ENCODE results near the gene IL1B. TPM values are rescaled to one million over a fixed set of nuclear protein-coding genes. Genes with fewer than 3 reads are reported as not detected.

Gene IL1B
- 0.44 TPM for polyA plus RNA-seq (2012; ENCODE audit: insufficient read length, low read depth)

DNA sequence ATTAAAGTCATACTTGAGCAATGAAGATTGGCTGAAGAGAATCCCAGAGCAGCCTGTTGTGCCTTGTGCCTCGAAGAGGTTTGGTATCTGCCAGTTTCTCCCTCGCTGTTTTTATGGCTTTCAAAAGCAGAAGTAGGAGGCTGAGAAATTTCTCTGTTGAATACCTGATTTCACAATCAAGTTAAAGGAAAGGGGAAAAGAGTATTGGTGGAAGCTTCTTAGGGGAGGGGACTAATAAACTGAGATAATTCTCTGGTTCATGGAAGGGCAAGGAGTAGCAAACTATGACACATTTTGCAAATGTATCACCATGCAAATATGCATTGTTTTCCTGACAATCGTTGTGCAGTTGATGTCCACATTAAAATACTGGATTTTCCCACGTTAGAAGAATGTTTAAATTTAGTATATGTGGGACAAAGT is at the start of gene IL1B:
TSS of gene IL1B (minus strand) at position 85 of the 423 bp plus-strand sequence. CDS start 550 bp downstream, outside the sequence.
- TF ChIP-seq POLR2AphosphoS5 (IDR thresholded peaks at IDR 0.05; ENCODE audit: low read depth, low read length) (no peak), TAF1 (IDR thresholded peaks at IDR 0.05; ENCODE audit: borderline replicate concordance, insufficient read depth, low read length) (no peak), SIN3A (IDR thresholded peaks at IDR 0.05; ENCODE audit: borderline replicate concordance, insufficient read depth, low read length) (no peak), FOXP2 (optimal IDR thresholded peaks at IDR 0.05; ENCODE audit: borderline replicate concordance, extremely low read depth, extremely low read length, insufficient read depth) (no peak)
- TF ChIP-seq, protein P1, sequence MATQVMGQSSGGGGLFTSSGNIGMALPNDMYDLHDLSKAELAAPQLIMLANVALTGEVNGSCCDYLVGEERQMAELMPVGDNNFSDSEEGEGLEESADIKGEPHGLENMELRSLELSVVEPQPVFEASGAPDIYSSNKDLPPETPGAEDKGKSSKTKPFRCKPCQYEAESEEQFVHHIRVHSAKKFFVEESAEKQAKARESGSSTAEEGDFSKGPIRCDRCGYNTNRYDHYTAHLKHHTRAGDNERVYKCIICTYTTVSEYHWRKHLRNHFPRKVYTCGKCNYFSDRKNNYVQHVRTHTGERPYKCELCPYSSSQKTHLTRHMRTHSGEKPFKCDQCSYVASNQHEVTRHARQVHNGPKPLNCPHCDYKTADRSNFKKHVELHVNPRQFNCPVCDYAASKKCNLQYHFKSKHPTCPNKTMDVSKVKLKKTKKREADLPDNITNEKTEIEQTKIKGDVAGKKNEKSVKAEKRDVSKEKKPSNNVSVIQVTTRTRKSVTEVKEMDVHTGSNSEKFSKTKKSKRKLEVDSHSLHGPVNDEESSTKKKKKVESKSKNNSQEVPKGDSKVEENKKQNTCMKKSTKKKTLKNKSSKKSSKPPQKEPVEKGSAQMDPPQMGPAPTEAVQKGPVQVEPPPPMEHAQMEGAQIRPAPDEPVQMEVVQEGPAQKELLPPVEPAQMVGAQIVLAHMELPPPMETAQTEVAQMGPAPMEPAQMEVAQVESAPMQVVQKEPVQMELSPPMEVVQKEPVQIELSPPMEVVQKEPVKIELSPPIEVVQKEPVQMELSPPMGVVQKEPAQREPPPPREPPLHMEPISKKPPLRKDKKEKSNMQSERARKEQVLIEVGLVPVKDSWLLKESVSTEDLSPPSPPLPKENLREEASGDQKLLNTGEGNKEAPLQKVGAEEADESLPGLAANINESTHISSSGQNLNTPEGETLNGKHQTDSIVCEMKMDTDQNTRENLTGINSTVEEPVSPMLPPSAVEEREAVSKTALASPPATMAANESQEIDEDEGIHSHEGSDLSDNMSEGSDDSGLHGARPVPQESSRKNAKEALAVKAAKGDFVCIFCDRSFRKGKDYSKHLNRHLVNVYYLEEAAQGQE (IDR thresholded peaks at IDR 0.05; ENCODE audit: insufficient read depth in 1 of 2, low read depth in 2 of 2, low read length in 2 of 2): no peak

DNA sequence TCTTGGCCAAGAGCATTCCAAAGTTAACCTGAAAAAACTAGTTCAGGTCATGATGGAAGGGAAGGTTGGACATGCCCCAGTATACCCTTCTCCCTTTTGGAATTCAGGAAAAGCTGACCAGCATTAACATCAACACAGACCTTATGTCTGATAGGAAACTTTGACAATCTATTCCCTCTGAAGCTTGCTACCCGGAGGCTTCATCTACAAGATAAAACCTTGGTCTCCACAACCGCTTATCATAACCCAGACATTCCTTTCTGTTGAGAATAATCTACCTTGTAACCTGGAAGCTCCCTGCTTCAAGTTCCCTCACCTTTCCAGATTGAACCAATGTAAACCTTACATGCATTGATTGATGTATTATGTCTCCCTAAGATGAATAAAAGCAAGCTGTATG is 49.7 kb upstream of the IL1B start:
- TF ChIP-seq FOXP2 (optimal IDR thresholded peaks at IDR 0.05; ENCODE audit: borderline replicate concordance, extremely low read depth, extremely low read length, insufficient read depth): no peak

DNA sequence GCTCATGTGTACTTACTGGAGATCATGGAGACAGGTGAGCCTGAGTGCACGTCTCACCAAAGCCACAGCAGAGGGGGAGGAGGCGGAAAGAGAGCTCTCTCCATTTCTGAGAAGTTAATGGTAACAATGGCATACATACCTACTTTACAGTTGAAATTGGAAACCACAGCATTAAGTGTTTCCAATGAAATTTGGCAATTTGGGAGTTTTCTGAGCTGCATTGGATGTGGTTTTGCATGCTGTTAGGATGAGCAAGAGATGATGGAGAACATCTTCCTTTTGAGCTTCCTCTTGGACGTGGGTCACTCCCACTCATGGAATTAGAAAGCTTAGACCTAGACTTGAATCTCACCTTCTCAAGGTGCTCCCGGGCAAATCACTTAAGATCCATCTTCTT is 48.9 kb upstream of the IL1B start:
- TF ChIP-seq POLR2AphosphoS5 (IDR thresholded peaks at IDR 0.05; ENCODE audit: low read depth, low read length) (no peak), SIN3A (IDR thresholded peaks at IDR 0.05; ENCODE audit: borderline replicate concordance, insufficient read depth, low read length) (no peak)
- TF ChIP-seq, protein P1 (IDR thresholded peaks at IDR 0.05; ENCODE audit: insufficient read depth in 1 of 2, low read depth in 2 of 2, low read length in 2 of 2): no peak

DNA sequence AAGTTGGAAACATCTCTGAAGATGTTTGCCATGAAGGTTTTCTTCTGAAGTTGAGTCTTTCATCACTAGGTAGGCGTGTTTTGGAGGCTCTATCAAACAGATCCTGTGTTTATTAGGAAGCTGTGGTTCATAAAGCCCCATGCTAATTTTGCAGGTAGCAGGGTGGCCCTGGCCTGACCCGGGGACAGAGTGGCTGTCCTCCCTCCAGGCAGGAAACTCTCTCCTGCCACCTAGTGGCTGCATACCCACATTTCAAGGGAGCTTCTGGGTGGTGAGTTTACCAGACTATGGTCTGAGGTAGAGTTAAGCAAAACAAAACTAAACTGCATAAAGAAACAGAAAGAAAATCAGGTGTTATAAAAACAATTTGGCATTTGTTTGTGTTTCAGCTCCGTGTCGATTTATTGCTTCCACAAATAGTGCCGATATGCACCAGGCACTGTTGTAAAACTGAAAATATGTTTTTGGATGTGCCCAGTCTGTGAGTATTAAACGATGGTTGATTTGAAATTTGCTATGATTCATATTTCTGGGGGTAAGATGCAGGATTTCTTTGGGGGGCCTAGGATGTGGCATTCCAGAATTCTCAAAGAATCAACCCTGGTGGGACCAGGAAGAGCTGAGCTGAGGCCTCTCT is 48.4 kb upstream of the IL1B start:
- TF ChIP-seq FOXP2 (optimal IDR thresholded peaks at IDR 0.05; ENCODE audit: borderline replicate concordance, extremely low read depth, extremely low read length, insufficient read depth): no peak
- no peak for TF ChIP-seq SIN3A (IDR thresholded peaks at IDR 0.05; ENCODE audit: borderline replicate concordance, insufficient read depth, low read length)
- no peak for TF ChIP-seq TAF1 (IDR thresholded peaks at IDR 0.05; ENCODE audit: borderline replicate concordance, insufficient read depth, low read length)
- TF ChIP-seq POLR2AphosphoS5 (IDR thresholded peaks at IDR 0.05; ENCODE audit: low read depth, low read length): no peak
- TF ChIP-seq, protein P1 (IDR thresholded peaks at IDR 0.05; ENCODE audit: insufficient read depth in 1 of 2, low read depth in 2 of 2, low read length in 2 of 2): no peak

DNA sequence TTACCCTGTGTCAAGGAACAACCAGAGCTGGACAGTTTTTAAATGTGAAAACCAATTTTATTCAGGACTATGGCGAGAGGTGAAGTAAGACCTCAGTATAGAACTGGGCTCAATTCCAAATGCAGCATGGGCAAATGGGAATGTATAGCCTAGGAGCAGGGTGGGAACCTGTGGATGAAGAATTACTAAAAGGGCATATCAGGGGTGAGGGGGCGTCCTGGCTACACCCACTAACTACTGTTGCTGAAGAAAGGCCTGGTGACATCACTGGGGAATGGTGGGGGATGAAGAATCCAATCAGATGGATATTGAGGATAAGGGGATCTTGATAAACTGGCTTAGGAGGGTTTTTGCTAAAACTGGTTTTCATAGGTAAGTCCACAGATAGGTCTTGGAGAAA is 47.1 kb upstream of the IL1B start:
- TF ChIP-seq FOXP2 (optimal IDR thresholded peaks at IDR 0.05; ENCODE audit: borderline replicate concordance, extremely low read depth, extremely low read length, insufficient read depth): no peak
- no peak for TF ChIP-seq TAF1 (IDR thresholded peaks at IDR 0.05; ENCODE audit: borderline replicate concordance, insufficient read depth, low read length)
- TF ChIP-seq, protein P1 (IDR thresholded peaks at IDR 0.05; ENCODE audit: insufficient read depth in 1 of 2, low read depth in 2 of 2, low read length in 2 of 2): no peak
- TF ChIP-seq SIN3A (IDR thresholded peaks at IDR 0.05; ENCODE audit: borderline replicate concordance, insufficient read depth, low read length): no peak
- TF ChIP-seq POLR2AphosphoS5 (IDR thresholded peaks at IDR 0.05; ENCODE audit: low read depth, low read length): no peak
